A549 (cell line): ENCODE measurements around the gene PLCL1.

Experiments used
- BHLHE40 ChIP-seq: IDR thresholded peaks from 2 replicates; pipeline ENCODE4 v1.6.1; 2012; ENCODE audit warnings: low read depth, low read length, inconsistent platforms
- CEBPB ChIP-seq, 2 experiments: fragments of >200 bp in 1 of 2; sonication (Bioruptor Twin) in 1 of 2; formaldehyde crosslinking in 1 of 2; IDR thresholded peaks; 2 replicates each; pipeline ENCODE4 v1.6.1; 2012 to 2016
- ELK1 ChIP-seq: fragments of 150-350 bp; IDR thresholded peaks from 2 replicates; pipeline ENCODE4 v1.6.1; 2014; ENCODE audit warnings: low read depth, mild to moderate bottlenecking, low read length
- EP300 ChIP-seq, 2 experiments: fragments of >200 bp; sonication (Bioruptor Twin); formaldehyde crosslinking; IDR thresholded peaks; 2 replicates in 1 of 2; 3 replicates in 1 of 2; pipeline ENCODE4 v1.6.1; 2016 to 2017
- ESRRA ChIP-seq: fragments of 150-350 bp; IDR thresholded peaks from 2 replicates; pipeline ENCODE4 v1.6.1; 2014; ENCODE audit warnings: mild to moderate bottlenecking, low read length, borderline replicate concordance
- JUN ChIP-seq, 2 experiments: fragments of >200 bp; sonication (Bioruptor Twin); formaldehyde crosslinking; IDR thresholded peaks; 2 replicates in 1 of 2; 3 replicates in 1 of 2; pipeline ENCODE4 v1.6.1; 2016 to 2017
- JUNB ChIP-seq: fragments of >200 bp; sonication (Bioruptor Twin); formaldehyde crosslinking; IDR thresholded peaks from 2 replicates; pipeline ENCODE4 v1.6.1; 2016
- POLR2A ChIP-seq: IDR thresholded peaks from 2 replicates; pipeline ENCODE4 v1.6.1; 2012; ENCODE audit warnings: mild to moderate bottlenecking, low read length
- SMC3 ChIP-seq: fragments of >200 bp; sonication (Bioruptor Twin); formaldehyde crosslinking; IDR thresholded peaks from 3 replicates; pipeline ENCODE4 v1.6.1; 2018; ENCODE audit warnings: inconsistent platforms
- USF2 ChIP-seq: fragments of 450-650 bp; IDR thresholded peaks from 2 replicates; pipeline ENCODE4 v1.6.1; 2014; ENCODE audit warnings: antibody characterized with exemption
- ZC3H11A ChIP-seq: fragments of 450-650 bp; IDR thresholded peaks from 2 replicates; pipeline ENCODE4 v1.6.1; 2014; ENCODE audit warnings: antibody characterized with exemption, mild to moderate bottlenecking
- ZNF302 ChIP-seq: fragments of 250-450 bp; sonication (Bioruptor Pico); IDR thresholded peaks from 2 replicates; pipeline ENCODE4 v1.9.0; 2021; ENCODE audit warnings: inconsistent platforms, mild to moderate bottlenecking, moderate library complexity
- TF ChIP-seq, protein P1 (sequence below): fragments of >200 bp; sonication (Bioruptor Twin); formaldehyde crosslinking; IDR thresholded peaks from 3 replicates; pipeline ENCODE4 v1.5.1; 2016

- TF ChIP-seq POLR2A (no peak), ZNF302 (CRISPR knock-in tag) (no peak), BHLHE40 (no peak), JUN (IDR thresholded peaks at IDR 0.05) (no peak), ZC3H11A (no peak), EP300 (IDR thresholded peaks at IDR 0.05) (no peak), ELK1 (no peak), ESRRA (no peak), JUNB (no peak), USF2 (no peak), CEBPB (IDR thresholded peaks at IDR 0.05) (no peak), SMC3 (no peak)
- TF ChIP-seq, protein P1, sequence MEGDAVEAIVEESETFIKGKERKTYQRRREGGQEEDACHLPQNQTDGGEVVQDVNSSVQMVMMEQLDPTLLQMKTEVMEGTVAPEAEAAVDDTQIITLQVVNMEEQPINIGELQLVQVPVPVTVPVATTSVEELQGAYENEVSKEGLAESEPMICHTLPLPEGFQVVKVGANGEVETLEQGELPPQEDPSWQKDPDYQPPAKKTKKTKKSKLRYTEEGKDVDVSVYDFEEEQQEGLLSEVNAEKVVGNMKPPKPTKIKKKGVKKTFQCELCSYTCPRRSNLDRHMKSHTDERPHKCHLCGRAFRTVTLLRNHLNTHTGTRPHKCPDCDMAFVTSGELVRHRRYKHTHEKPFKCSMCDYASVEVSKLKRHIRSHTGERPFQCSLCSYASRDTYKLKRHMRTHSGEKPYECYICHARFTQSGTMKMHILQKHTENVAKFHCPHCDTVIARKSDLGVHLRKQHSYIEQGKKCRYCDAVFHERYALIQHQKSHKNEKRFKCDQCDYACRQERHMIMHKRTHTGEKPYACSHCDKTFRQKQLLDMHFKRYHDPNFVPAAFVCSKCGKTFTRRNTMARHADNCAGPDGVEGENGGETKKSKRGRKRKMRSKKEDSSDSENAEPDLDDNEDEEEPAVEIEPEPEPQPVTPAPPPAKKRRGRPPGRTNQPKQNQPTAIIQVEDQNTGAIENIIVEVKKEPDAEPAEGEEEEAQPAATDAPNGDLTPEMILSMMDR, result no peak
Measured at GRCh38 chr2:197869501-197870111, 65.2 kb downstream of the PLCL1 start.
